HepG2 (cell line): ENCODE measurements around the gene MAGEA4. TPM values are rescaled to one million over a fixed set of nuclear protein-coding genes. Genes with fewer than 3 reads are reported as not detected.

Experiments
- BCL6 ChIP-seq: IDR thresholded peaks from 2 replicates; pipeline ENCODE4 v1.6.1; 2016; ENCODE audit warnings: missing genetic modification reagents, missing compliant biosample characterization
- CBFB ChIP-seq: sonication (generic); formaldehyde crosslinking; IDR thresholded peaks from 2 replicates; pipeline ENCODE4 v1.4.0; 2020; ENCODE audit warnings: missing genetic modification reagents
- HES4 ChIP-seq: sonication (generic); formaldehyde crosslinking; IDR thresholded peaks from 2 replicates; pipeline ENCODE4 v1.9.0; 2021; ENCODE audit warnings: mild to moderate bottlenecking, missing genetic modification reagents, borderline replicate concordance
- JUND ChIP-seq: sonication (generic); formaldehyde crosslinking; IDR thresholded peaks from 2 replicates; pipeline ENCODE4 v1.8.0; 2022; ENCODE audit warnings: mild to moderate bottlenecking, missing genetic modification reagents
- SP4 ChIP-seq: sonication (generic); formaldehyde crosslinking; IDR thresholded peaks from 2 replicates; pipeline ENCODE4 v1.8.1; 2023; ENCODE audit warnings: mild to moderate bottlenecking, missing genetic modification reagents
- TBX2 ChIP-seq: sonication (generic); formaldehyde crosslinking; IDR thresholded peaks from 2 replicates; pipeline ENCODE4 v1.5.0; 2020; ENCODE audit warnings: missing genetic modification reagents, mild to moderate bottlenecking, borderline replicate concordance
- TGIF2 ChIP-seq: IDR thresholded peaks from 2 replicates; pipeline ENCODE4 v1.6.1; 2016; ENCODE audit warnings: control low read depth, missing compliant biosample characterization
- ZNF317 ChIP-seq: sonication (generic); formaldehyde crosslinking; IDR thresholded peaks from 2 replicates; pipeline ENCODE4 v1.5.0; 2020; ENCODE audit warnings: mild to moderate bottlenecking, missing genetic modification reagents
- ZNF33A ChIP-seq: sonication (generic); formaldehyde crosslinking; IDR thresholded peaks from 2 replicates; pipeline ENCODE4 v1.5.1; 2020; ENCODE audit warnings: missing genetic modification reagents, mild to moderate bottlenecking, moderate library complexity, borderline replicate concordance
- polyA plus RNA-seq, 8 experiments: library from polyadenylated mRNA; depleted of rRNA in 3 of 8; stranded (reverse) in 7 of 8; unstranded in 1 of 8; fragments of >200 nt; fragmentation: Illumina TruSeq in 4 of 8; extraction: Trizol in 4 of 8; gene quantifications; 2 replicates each; pipeline versions ENCODE4 v1.2.1 to v1.2.3, GENCODE V29; 2011 to 2016; ENCODE audit warnings: low read depth in 4 of 8, missing spikeins in 1 of 8, mixed read lengths in 1 of 8; ENCODE audit not compliant: insufficient read depth in 1 of 8
- total RNA-seq, 5 experiments: library from RNA; depleted of rRNA; stranded (reverse); fragments of >200 nt; fragmentation: Illumina TruSeq; extraction: Trizol; gene quantifications; 2 replicates each; pipeline ENCODE4 v1.2.3, GENCODE V29; 2016; ENCODE audit warnings: low read depth in 1 of 5
- TF ChIP-seq, protein P1 (sequence below): sonication (generic); formaldehyde crosslinking; IDR thresholded peaks from one replicate; pipeline ENCODE4 v1.5.1; 2020; ENCODE audit warnings: mild to moderate bottlenecking, missing genetic modification reagents; ENCODE audit errors: not compliant biosample characterization
- TF ChIP-seq, protein P2 (sequence below): sonication (generic); formaldehyde crosslinking; IDR thresholded peaks from 2 replicates; pipeline ENCODE4 v1.5.1; 2020; ENCODE audit warnings: mild to moderate bottlenecking, moderate library complexity, missing genetic modification reagents
- TF ChIP-seq, protein P3 (sequence below): sonication (generic); formaldehyde crosslinking; IDR thresholded peaks from 2 replicates; pipeline ENCODE4 v1.4.0; 2020; ENCODE audit warnings: missing genetic modification reagents

The MAGEA4 gene
- total and polyA plus RNA-seq, 2 of the 13 experiments (the other 11 are each of a cell fraction or from before 2014, with no cell fraction given) = not detected

GRCh38 chrX:151973060-151973661 lies 60.5 kb downstream of the MAGEA4 start (continued):
- TF ChIP-seq, protein P1, sequence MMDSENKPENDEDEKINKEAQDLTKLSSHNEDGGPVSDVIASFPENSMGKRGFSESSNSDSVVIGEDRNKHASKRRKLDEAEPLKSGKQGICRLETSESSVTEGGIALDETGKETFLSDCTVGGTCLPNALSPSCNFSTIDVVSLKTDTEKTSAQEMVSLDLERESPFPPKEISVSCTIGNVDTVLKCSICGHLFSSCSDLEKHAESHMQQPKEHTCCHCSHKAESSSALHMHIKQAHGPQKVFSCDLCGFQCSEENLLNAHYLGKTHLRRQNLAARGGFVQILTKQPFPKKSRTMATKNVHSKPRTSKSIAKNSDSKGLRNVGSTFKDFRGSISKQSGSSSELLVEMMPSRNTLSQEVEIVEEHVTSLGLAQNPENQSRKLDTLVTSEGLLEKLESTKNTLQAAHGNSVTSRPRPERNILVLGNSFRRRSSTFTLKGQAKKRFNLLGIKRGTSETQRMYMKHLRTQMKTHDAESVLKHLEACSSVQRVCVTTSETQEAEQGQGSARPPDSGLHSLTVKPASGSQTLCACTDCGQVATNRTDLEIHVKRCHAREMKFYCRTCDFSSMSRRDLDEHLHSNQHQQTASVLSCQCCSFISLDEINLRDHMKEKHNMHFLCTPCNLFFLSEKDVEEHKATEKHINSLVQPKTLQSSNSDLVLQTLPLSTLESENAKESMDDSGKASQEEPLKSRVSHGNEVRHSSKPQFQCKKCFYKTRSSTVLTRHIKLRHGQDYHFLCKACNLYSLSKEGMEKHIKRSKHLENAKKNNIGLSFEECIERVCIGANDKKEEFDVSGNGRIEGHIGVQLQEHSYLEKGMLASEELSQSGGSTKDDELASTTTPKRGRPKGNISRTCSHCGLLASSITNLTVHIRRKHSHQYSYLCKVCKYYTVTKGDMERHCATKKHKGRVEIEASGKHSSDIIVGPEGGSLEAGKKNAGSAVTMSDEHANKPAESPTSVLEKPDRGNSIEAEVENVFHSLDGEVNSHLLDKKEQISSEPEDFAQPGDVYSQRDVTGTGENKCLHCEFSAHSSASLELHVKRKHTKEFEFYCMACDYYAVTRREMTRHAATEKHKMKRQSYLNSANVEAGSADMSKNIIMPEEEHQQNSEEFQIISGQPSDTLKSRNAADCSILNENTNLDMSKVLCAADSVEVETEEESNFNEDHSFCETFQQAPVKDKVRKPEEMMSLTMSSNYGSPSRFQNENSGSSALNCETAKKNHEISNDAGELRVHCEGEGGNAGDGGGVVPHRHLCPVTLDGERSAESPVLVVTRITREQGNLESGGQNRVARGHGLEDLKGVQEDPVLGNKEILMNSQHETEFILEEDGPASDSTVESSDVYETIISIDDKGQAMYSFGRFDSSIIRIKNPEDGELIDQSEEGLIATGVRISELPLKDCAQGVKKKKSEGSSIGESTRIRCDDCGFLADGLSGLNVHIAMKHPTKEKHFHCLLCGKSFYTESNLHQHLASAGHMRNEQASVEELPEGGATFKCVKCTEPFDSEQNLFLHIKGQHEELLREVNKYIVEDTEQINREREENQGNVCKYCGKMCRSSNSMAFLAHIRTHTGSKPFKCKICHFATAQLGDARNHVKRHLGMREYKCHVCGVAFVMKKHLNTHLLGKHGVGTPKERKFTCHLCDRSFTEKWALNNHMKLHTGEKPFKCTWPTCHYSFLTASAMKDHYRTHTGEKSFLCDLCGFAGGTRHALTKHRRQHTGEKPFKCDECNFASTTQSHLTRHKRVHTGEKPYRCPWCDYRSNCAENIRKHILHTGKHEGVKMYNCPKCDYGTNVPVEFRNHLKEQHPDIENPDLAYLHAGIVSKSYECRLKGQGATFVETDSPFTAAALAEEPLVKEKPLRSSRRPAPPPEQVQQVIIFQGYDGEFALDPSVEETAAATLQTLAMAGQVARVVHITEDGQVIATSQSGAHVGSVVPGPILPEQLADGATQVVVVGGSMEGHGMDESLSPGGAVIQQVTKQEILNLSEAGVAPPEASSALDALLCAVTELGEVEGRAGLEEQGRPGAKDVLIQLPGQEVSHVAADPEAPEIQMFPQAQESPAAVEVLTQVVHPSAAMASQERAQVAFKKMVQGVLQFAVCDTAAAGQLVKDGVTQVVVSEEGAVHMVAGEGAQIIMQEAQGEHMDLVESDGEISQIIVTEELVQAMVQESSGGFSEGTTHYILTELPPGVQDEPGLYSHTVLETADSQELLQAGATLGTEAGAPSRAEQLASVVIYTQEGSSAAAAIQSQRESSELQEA (CRISPR knock-in tag) = no peak
- TF ChIP-seq TGIF2 (CRISPR knock-in tag) = no peak
- TF ChIP-seq TBX2 = no peak
- TF ChIP-seq, protein P2, sequence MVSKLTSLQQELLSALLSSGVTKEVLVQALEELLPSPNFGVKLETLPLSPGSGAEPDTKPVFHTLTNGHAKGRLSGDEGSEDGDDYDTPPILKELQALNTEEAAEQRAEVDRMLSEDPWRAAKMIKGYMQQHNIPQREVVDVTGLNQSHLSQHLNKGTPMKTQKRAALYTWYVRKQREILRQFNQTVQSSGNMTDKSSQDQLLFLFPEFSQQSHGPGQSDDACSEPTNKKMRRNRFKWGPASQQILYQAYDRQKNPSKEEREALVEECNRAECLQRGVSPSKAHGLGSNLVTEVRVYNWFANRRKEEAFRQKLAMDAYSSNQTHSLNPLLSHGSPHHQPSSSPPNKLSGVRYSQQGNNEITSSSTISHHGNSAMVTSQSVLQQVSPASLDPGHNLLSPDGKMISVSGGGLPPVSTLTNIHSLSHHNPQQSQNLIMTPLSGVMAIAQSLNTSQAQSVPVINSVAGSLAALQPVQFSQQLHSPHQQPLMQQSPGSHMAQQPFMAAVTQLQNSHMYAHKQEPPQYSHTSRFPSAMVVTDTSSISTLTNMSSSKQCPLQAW = no peak
- TF ChIP-seq ZNF33A = no peak
- no peak for TF ChIP-seq SP4 (CRISPR knock-in tag)
- TF ChIP-seq, protein P3, sequence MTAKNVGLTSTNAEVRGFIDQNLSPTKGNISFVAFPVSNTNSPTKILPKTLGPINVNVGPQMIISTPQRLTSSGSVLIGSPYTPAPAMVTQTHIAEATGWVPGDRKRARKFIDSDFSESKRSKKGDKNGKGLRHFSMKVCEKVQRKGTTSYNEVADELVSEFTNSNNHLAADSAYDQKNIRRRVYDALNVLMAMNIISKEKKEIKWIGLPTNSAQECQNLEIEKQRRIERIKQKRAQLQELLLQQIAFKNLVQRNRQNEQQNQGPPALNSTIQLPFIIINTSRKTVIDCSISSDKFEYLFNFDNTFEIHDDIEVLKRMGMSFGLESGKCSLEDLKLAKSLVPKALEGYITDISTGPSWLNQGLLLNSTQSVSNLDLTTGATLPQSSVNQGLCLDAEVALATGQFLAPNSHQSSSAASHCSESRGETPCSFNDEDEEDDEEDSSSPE (CRISPR knock-in tag) = no peak
- TF ChIP-seq HES4 = no peak
- TF ChIP-seq CBFB (CRISPR knock-in tag) = no peak
- no peak for TF ChIP-seq ZNF317
- no peak for TF ChIP-seq JUND (CRISPR knock-in tag)
- no peak for TF ChIP-seq BCL6 (CRISPR knock-in tag)
